ENCODE measurements around the gene SCRT2. TPM values are rescaled to one million over a fixed set of nuclear protein-coding genes. Genes with fewer than 3 reads are reported as not detected.

The SCRT2 gene
- total RNA-seq, 1 experiment from 2014 or later: not detected

- Histone ChIP-seq H3K27me3 (ENCODE audit: insufficient read depth, low read length) (no peaks in the 10 kb centered on the region), H3K9me2 (ENCODE audit: insufficient read depth) (no peaks in the 10 kb centered on the region), H3K9me3 (ENCODE audit: control insufficient read depth in 1 of 2, insufficient read depth in 1 of 2, low read depth in 1 of 2, low read length in 2 of 2) (peaks cover 4 to 17% of the 10 kb centered on the region in 2 experiments; a peak in 2 of 4 replicates), H3K4me3 (replicated peaks in 1 of 2; ENCODE audit: low read depth in 1 of 2, low read length in 2 of 2) (no peak overlapping the region), H4K20me1 (ENCODE audit: insufficient read depth) (peaks cover 3% of the 10 kb centered on the region; the same call in 1 of the 2 replicates), H3K4me2 (ENCODE audit: low read length) (peak overlapping the region; percentile 79; the same call in 1 of the 2 replicates), H2AFZ (ENCODE audit: low read depth, low read length, poor library complexity, severe bottlenecking) (no peak overlapping the region), H3K4me1 (ENCODE audit: control insufficient read depth in 1 of 2, insufficient read depth in 2 of 2, low read length in 2 of 2) (peaks cover 16 to 48% of the 10 kb centered on the region in 2 experiments), H3K36me3 (ENCODE audit: control insufficient read depth in 1 of 2, insufficient read depth in 2 of 2, low read length in 2 of 2) (peaks cover 18 to 42% of the 10 kb centered on the region in 2 experiments), H3K27ac (ENCODE audit: low read depth, low read length) (0 out of 2 replicates have a peak overlapping the region, but pooled peaks have one; percentile 2), H3K79me2 (ENCODE audit: insufficient read depth, low read length) (peaks cover 64% of the 10 kb centered on the region), H3K9ac (ENCODE audit: low read length) (no peak overlapping the region)
- no peak for ATAC-seq
- ChIA-PET CTCF (interaction anchor here (2.4 kb wide), 1 partner anchor 17 kb away, joined by 11 read pairs; no protein-coding TSS in a partner anchor), RAD21 (ENCODE audit: low non-redundant PET in 1 of 2, low total read pairs in 2 of 2, uncharacterized antibody in 2 of 2, unreplicated experiment in 2 of 2) (no interaction called here), POLR2A (no interaction called here)
- DNase-seq (ENCODE audit: low read depth, low spot score): no peak
- TF ChIP-seq CTCF (IDR thresholded peaks at IDR 0.05 in 2 of 3, conservative IDR thresholded peaks at IDR 0.05 in 1 of 3; ENCODE audit: borderline replicate concordance in 1 of 3, insufficient read depth in 1 of 3, low read depth in 2 of 3, low read length in 2 of 3) (peak in 2 of 3 experiments; percentile 27 to 33; a peak in 2 of 6 replicates), CEBPB (IDR thresholded peaks at IDR 0.05; ENCODE audit: low read depth) (no peak)
- BruUV-seq (replicated peaks): no TSS peak
- intact Hi-C loops (cut with micrococcal nuclease): no loop called here
Measured at GRCh38 chr20:650954-651353, 24.6 kb downstream of the SCRT2 start.

GRCh38 chr20:650281-650680 lies 25.3 kb downstream of the SCRT2 start:
- intact Hi-C loops (cut with micrococcal nuclease): no loop called here
- no peaks in the 10 kb centered on the region for H3K27me3 ChIP-seq (ENCODE audit: insufficient read depth, low read length)
- no peak overlapping the region for H3K4me3 ChIP-seq (replicated peaks in 1 of 2; ENCODE audit: low read depth in 1 of 2, low read length in 2 of 2)
- H3K9me3 ChIP-seq (ENCODE audit: control insufficient read depth in 1 of 2, insufficient read depth in 1 of 2, low read depth in 1 of 2, low read length in 2 of 2): peaks cover 4 to 17% of the 10 kb centered on the region in 2 experiments; a peak in 2 of 4 replicates
- POLR2A ChIA-PET: no interaction called here
- CTCF ChIA-PET: interaction anchor here (2.4 kb wide), 1 partner anchor 17 kb away, joined by 11 read pairs; no protein-coding TSS in a partner anchor
- H3K79me2 ChIP-seq (ENCODE audit: insufficient read depth, low read length): peaks cover 64% of the 10 kb centered on the region
- no peak overlapping the region for H3K4me2 ChIP-seq (ENCODE audit: low read length)
- H3K9ac ChIP-seq (ENCODE audit: low read length): no peak overlapping the region
- peaks cover 3% of the 10 kb centered on the region; the same call in 1 of the 2 replicates for H4K20me1 ChIP-seq (ENCODE audit: insufficient read depth)
- BruUV-seq (replicated peaks): no TSS peak
- no peak for ATAC-seq
- no peak overlapping the region for H3K27ac ChIP-seq (ENCODE audit: low read depth, low read length)
- H3K4me1 ChIP-seq (ENCODE audit: control insufficient read depth in 1 of 2, insufficient read depth in 2 of 2, low read length in 2 of 2): peaks cover 21 to 54% of the 10 kb centered on the region in 2 experiments
- no peaks in the 10 kb centered on the region for H3K9me2 ChIP-seq (ENCODE audit: insufficient read depth)
- peaks cover 18 to 42% of the 10 kb centered on the region in 2 experiments for H3K36me3 ChIP-seq (ENCODE audit: control insufficient read depth in 1 of 2, insufficient read depth in 2 of 2, low read length in 2 of 2)
- no peak for DNase-seq (ENCODE audit: low read depth, low spot score)
- RAD21 ChIA-PET (ENCODE audit: low non-redundant PET in 1 of 2, low total read pairs in 2 of 2, uncharacterized antibody in 2 of 2, unreplicated experiment in 2 of 2): no interaction called here
- no peak for TF ChIP-seq POLR2AphosphoS5 (IDR thresholded peaks at IDR 0.05; ENCODE audit: low read depth, low read length)
- TF ChIP-seq ATF3 (IDR thresholded peaks at IDR 0.05): no peak
- TF ChIP-seq TCF7L2 (IDR thresholded peaks at IDR 0.05; ENCODE audit: borderline replicate concordance, extremely low read depth, insufficient read depth, insufficient read length): no peak
- TF ChIP-seq ELF1 (IDR thresholded peaks at IDR 0.05; ENCODE audit: borderline replicate concordance, low read depth): no peak
- TF ChIP-seq ZNF274 (IDR thresholded peaks at IDR 0.05; ENCODE audit: low read depth, low read length): no peak
- TF ChIP-seq YY1 (IDR thresholded peaks at IDR 0.05; ENCODE audit: extremely low read depth, insufficient replicate concordance, low read depth, low read length): no peak
- TF ChIP-seq SIN3A (IDR thresholded peaks at IDR 0.05; ENCODE audit: low read depth): no peak
- no peak overlapping the region for H2AFZ ChIP-seq (ENCODE audit: low read depth, low read length, poor library complexity, severe bottlenecking)

Measured in HCT116 (cell line).